Body of pancreas (tissue), 4 donors: Measurements from ENCODE around the gene DNAJB1. TPM values are rescaled to one million over a fixed set of nuclear protein-coding genes. Genes with fewer than 3 reads are reported as not detected.
A peak's percentile ranks its signal among the peaks of the same experiment; 100 is the strongest.

Experiments
- ATAC-seq: fragments of 150-250 bp; one replicate; pipeline ENCODE4 v1.9.1; 2016
- DNase-seq, 4 donors: peaks; one replicate each; pipeline ENCODE4 v3.0.0-alpha.2; 2019
- H3K27ac ChIP-seq, 4 donors: fragments of 200-600 bp; sonication (generic); 1 replicate in 3 of 4; 2 replicates in 1 of 4; pipeline versions ENCODE4 v1.5.1 to v1.6.1; 2016 to 2019; ENCODE audit warnings: mild to moderate bottlenecking in 1 of 4, mixed read lengths in 1 of 4, moderate library complexity in 1 of 4
- H3K27me3 ChIP-seq, 2 donors: fragments of 200-600 bp; sonication (generic); one replicate each; pipeline ENCODE4 v1.6.0; 2016; ENCODE audit warnings: mild to moderate bottlenecking in 1 of 2
- H3K36me3 ChIP-seq, 2 donors: fragments of 200-600 bp; sonication (generic); replicated peaks in 1 of 2; 2 replicates each; pipeline ENCODE4 v1.5.1; 2016; ENCODE audit warnings: low read depth in 2 of 2; ENCODE audit not compliant: insufficient read depth in 1 of 2
- H3K4me1 ChIP-seq: fragments of 200-600 bp; sonication (generic); one replicate; pipeline ENCODE4 v1.6.0; 2016
- H3K4me3 ChIP-seq, 2 donors: fragments of 200-600 bp; sonication (generic); 1 replicate in 1 of 2; 2 replicates in 1 of 2; pipeline ENCODE4 v1.5.1; 2016 to 2019
- H3K9me3 ChIP-seq, 3 donors: fragments of 200-600 bp; sonication (generic); 1 replicate in 2 of 3; 2 replicates in 1 of 3; pipeline ENCODE4 v1.5.1; 2016
- POLR2A ChIP-seq, 3 donors: fragments of 450-650 bp; IDR thresholded peaks; one replicate each; pipeline ENCODE4 v1.6.1; 2016; ENCODE audit warnings: antibody characterized with exemption in 3 of 3, mild to moderate bottlenecking in 2 of 3
- WGBS, 2 donors: methylation state at CpG; one replicate each; pipeline ENCODE4 v1.1.5; 2017; 5-methylcytosine and 5-hydroxymethylcytosine counted together
- intact Hi-C: fragments of 100-400 bp; cut with DNase I; formaldehyde crosslinking; loops from one replicate; pipeline ENCODE4 v1.15.1; 2023
- total RNA-seq, 2 donors: library from RNA; depleted of rRNA; stranded (reverse); fragments of >200 nt; gene quantifications; one replicate each; pipeline ENCODE4 v1.1.0, GENCODE V29; 2016
- TF ChIP-seq, protein P1 (sequence below), 7 experiments: fragments of 450-650 bp in 4 of 7; fragments of 200-600 bp in 3 of 7; sonication (generic) in 3 of 7; IDR thresholded peaks; one replicate each; pipeline ENCODE4 v1.5.1; 2016 to 2019; ENCODE audit warnings: antibody characterized with exemption in 7 of 7

DNAJB1 gene
- total RNA-seq, 2 donors from 2014 or later = 24.4 to 33.2 TPM

DNA sequence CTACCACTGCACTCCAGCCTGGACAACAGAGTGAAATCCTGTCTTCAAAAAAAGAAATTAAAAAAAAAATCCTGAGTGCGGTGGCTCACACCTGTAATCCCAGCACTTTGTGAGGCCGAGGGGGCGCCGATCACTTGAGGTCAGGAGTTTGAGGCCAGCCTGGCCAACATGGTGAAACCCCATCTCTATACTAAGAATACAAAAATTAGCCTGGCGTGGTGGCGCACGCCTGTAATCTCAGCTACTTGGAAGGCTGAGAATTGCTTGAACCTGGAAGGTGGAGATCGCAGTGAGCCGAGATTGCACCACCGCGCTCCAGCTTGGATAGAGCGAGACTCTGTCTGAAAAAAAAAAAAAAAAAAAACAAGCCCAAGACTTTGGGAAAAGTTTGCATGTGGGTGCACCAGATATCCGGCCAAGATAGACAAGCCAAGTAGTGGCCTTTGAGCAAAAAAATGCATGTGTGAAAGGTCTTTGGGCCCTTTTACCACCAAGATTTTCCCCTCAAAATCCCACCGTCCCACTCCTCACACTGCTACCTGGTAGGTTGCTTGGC lies 5.7 kb downstream of the DNAJB1 start:
- intact Hi-C loops = no loop called here
- TF ChIP-seq, protein P1, sequence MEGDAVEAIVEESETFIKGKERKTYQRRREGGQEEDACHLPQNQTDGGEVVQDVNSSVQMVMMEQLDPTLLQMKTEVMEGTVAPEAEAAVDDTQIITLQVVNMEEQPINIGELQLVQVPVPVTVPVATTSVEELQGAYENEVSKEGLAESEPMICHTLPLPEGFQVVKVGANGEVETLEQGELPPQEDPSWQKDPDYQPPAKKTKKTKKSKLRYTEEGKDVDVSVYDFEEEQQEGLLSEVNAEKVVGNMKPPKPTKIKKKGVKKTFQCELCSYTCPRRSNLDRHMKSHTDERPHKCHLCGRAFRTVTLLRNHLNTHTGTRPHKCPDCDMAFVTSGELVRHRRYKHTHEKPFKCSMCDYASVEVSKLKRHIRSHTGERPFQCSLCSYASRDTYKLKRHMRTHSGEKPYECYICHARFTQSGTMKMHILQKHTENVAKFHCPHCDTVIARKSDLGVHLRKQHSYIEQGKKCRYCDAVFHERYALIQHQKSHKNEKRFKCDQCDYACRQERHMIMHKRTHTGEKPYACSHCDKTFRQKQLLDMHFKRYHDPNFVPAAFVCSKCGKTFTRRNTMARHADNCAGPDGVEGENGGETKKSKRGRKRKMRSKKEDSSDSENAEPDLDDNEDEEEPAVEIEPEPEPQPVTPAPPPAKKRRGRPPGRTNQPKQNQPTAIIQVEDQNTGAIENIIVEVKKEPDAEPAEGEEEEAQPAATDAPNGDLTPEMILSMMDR (IDR thresholded peaks at IDR 0.05) = no peak
- TF ChIP-seq POLR2A (IDR thresholded peaks at IDR 0.05) = no peak
- Histone ChIP-seq H3K27me3 (no peaks in the 10 kb centered on the region), H3K27ac (peak overlapping the region in 1 of 4 donors; percentile 19), H3K4me3 (no peak overlapping the region), H3K4me1 (peaks cover 43% of the 10 kb centered on the region), H3K36me3 (peaks cover 7 to 14% of the 10 kb centered on the region in 2 donors), H3K9me3 (no peaks in the 10 kb centered on the region)
- 89 to 93% methylated on average over 11 to 14 of the region's 14 CpGs for WGBS, 2 donors
- ATAC-seq (no peak), DNase-seq (no peak)

DNA sequence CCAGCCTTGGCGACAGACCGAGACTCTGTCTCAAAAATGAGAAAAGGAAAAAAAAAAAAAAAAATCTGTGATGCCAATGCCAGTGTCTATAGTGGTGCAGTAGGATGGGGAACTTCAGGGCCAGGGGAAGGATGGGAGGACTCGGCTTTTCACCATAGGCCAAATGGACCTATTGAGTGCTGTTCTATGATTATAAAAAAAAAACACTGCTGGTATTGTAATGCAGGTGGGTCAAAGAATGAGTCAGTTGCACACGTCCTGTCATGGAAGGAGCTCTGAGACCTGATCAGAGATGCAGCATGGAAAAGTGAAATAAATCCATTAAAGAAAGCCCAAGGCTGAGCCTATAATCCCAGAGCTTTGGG lies 7.0 kb downstream of the DNAJB1 start:
- H3K4me1 ChIP-seq = peaks cover 35% of the 10 kb centered on the region
- DNase-seq (no peak), ATAC-seq (no peak)
- 79 to 96% methylated on average over 4 of the region's 4 CpGs for WGBS, 2 donors
- H3K36me3 ChIP-seq = peaks cover 7 to 14% of the 10 kb centered on the region in 2 donors
- TF ChIP-seq POLR2A (IDR thresholded peaks at IDR 0.05) = no peak
- TF ChIP-seq, protein P1 (IDR thresholded peaks at IDR 0.05) = no peak
- H3K27me3 ChIP-seq = no peaks in the 10 kb centered on the region
- intact Hi-C loops = no loop called here
- no peaks in the 10 kb centered on the region for H3K9me3 ChIP-seq
- no peak overlapping the region for H3K4me3 ChIP-seq
- H3K27ac ChIP-seq = peak overlapping the region in 1 of 4 donors; percentile 45

DNA sequence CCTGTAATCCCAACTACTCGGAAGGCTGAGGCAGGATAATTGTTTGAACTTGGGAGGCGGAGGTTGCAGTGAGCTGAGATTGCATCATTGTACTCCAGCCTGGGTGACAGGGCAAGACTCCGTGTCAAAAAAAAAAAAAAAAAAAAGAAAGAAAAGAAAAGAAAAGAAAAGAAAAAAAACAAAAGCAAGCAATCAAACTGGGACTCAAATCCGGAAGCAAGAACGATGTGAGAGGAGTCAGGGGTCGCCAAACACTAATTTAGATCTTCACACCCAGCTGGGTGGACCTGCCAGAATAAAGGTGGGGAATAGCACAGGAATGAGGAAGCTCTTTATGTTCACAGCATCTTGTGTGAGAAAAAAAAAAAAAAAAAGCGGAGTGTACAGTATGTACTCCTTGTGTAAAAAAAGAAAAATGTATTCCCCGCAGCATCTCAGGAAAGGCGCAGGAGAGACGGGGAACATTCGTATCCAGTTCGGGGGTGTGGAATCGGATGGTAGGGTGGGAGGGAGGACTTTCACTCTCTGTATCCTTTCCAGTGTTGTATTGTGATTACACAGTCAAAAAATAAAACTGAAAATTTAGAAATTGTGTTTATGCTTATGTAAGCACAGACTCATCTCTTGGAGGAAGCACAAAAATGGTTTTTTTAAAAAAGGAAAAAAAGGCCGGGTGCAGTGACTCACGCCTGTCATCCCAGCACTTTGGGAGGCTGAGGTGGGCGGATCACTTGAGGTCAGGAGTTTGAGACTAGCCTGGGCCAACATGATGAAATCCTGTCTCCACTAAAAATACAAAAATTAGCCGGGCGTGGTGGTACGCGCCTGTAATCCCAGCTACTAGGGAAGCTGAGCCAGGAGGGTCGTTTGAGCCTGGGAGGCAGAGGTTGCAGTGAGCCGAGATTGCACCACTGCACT lies 7.6 kb downstream of the DNAJB1 start:
- intact Hi-C loops = no loop called here
- no peak overlapping the region for H3K4me3 ChIP-seq
- peak overlapping the region in 1 of 4 donors; percentile 49 for H3K27ac ChIP-seq
- H3K9me3 ChIP-seq = no peaks in the 10 kb centered on the region
- WGBS, 2 donors = 69 to 76% methylated on average over 19 to 22 of the region's 22 CpGs
- H3K27me3 ChIP-seq = no peaks in the 10 kb centered on the region
- peaks cover 5 to 11% of the 10 kb centered on the region in 2 donors for H3K36me3 ChIP-seq
- DNase-seq (peak in 1 of 4 donors; percentile 60), ATAC-seq (no peak)
- TF ChIP-seq, protein P1 (IDR thresholded peaks at IDR 0.05) = no peak
- no peak for TF ChIP-seq POLR2A (IDR thresholded peaks at IDR 0.05)
- H3K4me1 ChIP-seq = peaks cover 29% of the 10 kb centered on the region

DNA sequence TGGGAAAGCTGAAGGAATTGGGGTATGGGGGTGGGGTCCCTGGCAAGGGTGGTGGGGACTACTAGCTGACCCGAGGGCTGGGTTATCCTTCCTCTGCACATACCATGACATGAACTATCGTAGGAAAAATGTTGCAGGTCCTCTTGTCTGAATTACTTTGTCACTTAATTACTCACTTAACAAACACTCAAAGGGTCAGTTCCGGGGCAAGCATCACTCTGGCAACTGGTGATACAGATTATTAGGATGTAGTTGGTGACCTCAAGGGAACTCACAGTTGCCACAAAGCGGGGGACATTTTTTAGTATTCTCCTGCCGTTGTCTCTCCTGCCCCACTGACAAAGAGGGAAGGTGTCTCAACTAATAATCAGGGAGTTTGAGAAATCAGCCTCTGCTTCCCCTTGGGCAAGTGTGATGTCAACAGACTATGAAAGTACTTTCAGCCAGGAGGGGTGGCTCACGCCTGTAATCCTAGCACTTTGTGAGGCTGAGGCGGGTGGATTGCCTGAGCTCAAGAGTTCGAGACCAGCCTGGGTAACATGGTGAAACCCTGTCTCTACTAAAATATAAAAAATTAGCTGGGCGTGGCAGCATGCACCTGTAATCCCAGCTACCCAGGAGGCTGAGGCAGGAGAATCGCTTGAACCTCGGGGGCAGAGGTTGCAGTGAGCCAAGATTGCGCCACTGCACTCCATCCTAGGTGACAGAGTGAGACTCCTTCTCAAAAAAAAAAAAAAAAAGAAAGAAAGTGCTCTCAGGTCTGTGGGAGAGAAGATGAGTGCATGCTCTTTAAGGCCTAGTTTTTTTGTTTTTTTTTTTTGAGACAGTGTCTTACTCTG lies 10.3 kb downstream of the DNAJB1 start:
- Histone ChIP-seq H3K36me3 (no peaks in the 10 kb centered on the region), H3K27ac (no peak overlapping the region), H3K9me3 (no peaks in the 10 kb centered on the region), H3K4me3 (no peak overlapping the region), H3K27me3 (no peaks in the 10 kb centered on the region), H3K4me1 (peaks cover 6% of the 10 kb centered on the region)
- ATAC-seq (no peak), DNase-seq (no peak)
- 55 to 56% methylated on average over 10 to 12 of the region's 12 CpGs for WGBS, 2 donors
- intact Hi-C loops = no loop called here
- TF ChIP-seq, protein P1 (IDR thresholded peaks at IDR 0.05) = no peak
- TF ChIP-seq POLR2A (IDR thresholded peaks at IDR 0.05) = no peak
